ENCODE results near the gene KDELR3. TPM values are rescaled to one million over a fixed set of nuclear protein-coding genes. Genes with fewer than 3 reads are reported as not detected.

Gene KDELR3
- polyA plus RNA-seq, 1 donor from 2014 or later: not detected

GRCh38 chr22:38435010-38435409, 32.9 kb upstream of the KDELR3 start:
- Histone ChIP-seq H3F3A (ENCODE audit: insufficient read depth, low read length, poor library complexity, severe bottlenecking) (no peaks in the 10 kb centered on the region), H3K4me3 (ENCODE audit: low read length) (no peak overlapping the region), H3K79me2 (replicated peaks; ENCODE audit: insufficient read depth, low read length) (no peaks in the 10 kb centered on the region), H3K9ac (ENCODE audit: low read length) (no peak overlapping the region), H2AFZ (ENCODE audit: low read depth, low read length) (no peak overlapping the region), H3K27ac (ENCODE audit: low read length) (no peak overlapping the region), H3K27me3 (ENCODE audit: insufficient read depth, low read depth, low read length) (no peaks in the 10 kb centered on the region), H3K4me2 (ENCODE audit: low read length) (no peak overlapping the region), H3K9me3 (ENCODE audit: low read length) (no peaks in the 10 kb centered on the region), H4K20me1 (ENCODE audit: insufficient read depth) (no peaks in the 10 kb centered on the region), H3K9me2 (ENCODE audit: insufficient read depth, low read length) (no peaks in the 10 kb centered on the region), H3K36me3 (ENCODE audit: insufficient read depth, low read length) (no peaks in the 10 kb centered on the region)
- TF ChIP-seq SMC3 (conservative IDR thresholded peaks at IDR 0.05; ENCODE audit: poor library complexity) (no peak), REST (IDR thresholded peaks at IDR 0.05; ENCODE audit: borderline replicate concordance) (no peak), EZH2 (IDR thresholded peaks at IDR 0.05; ENCODE audit: borderline replicate concordance, insufficient read depth, low read length, poor library complexity, severe bottlenecking) (no peak), EP300 (conservative IDR thresholded peaks at IDR 0.05; ENCODE audit: poor library complexity, severe bottlenecking) (no peak), POLR2AphosphoS5 (IDR thresholded peaks at IDR 0.05) (no peak), MXI1 (conservative IDR thresholded peaks at IDR 0.05; ENCODE audit: poor library complexity, severe bottlenecking) (no peak), RAD21 (conservative IDR thresholded peaks at IDR 0.05) (no peak), TAF1 (IDR thresholded peaks at IDR 0.05; ENCODE audit: low read depth) (no peak), CTCF (IDR thresholded peaks at IDR 0.05; ENCODE audit: poor library complexity, severe bottlenecking) (no peak)

DNA sequence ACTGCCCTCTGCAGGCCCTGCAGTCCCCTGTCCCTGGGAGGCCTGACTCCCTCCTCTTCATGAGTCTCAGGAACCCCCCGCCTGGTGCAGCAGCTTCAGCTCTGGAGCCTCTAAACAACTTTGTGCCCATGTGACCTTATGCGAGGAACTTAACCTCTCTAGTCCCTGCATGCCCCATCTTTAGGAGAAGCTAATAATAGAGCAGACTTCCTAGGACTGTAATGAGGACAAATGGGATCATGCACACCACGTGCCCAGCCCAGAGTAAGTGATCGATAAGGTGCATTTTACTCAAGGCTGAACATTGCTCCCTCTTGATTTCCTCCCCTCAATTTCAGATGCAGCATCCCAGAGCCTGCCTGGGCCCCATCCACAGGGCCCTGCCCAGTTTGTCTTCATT, 31.9 kb upstream of the KDELR3 start:
- H3K9me2 ChIP-seq (ENCODE audit: insufficient read depth, low read length): no peaks in the 10 kb centered on the region
- no peaks in the 10 kb centered on the region for H3F3A ChIP-seq (ENCODE audit: insufficient read depth, low read length, poor library complexity, severe bottlenecking)
- H3K4me2 ChIP-seq (ENCODE audit: low read length): no peak overlapping the region
- H4K20me1 ChIP-seq (ENCODE audit: insufficient read depth): no peaks in the 10 kb centered on the region
- H2AFZ ChIP-seq (ENCODE audit: low read depth, low read length): no peak overlapping the region
- no peaks in the 10 kb centered on the region for H3K9me3 ChIP-seq (ENCODE audit: low read length)
- H3K4me3 ChIP-seq (ENCODE audit: low read length): no peak overlapping the region
- H3K36me3 ChIP-seq (ENCODE audit: insufficient read depth, low read length): no peaks in the 10 kb centered on the region
- no peaks in the 10 kb centered on the region for H3K79me2 ChIP-seq (replicated peaks; ENCODE audit: insufficient read depth, low read length)
- H3K9ac ChIP-seq (ENCODE audit: low read length): no peak overlapping the region
- H3K27me3 ChIP-seq (ENCODE audit: insufficient read depth, low read depth, low read length): no peaks in the 10 kb centered on the region
- TF ChIP-seq TAF1 (IDR thresholded peaks at IDR 0.05; ENCODE audit: low read depth) (no peak), SMC3 (conservative IDR thresholded peaks at IDR 0.05; ENCODE audit: poor library complexity) (no peak), POLR2AphosphoS5 (IDR thresholded peaks at IDR 0.05) (no peak), MXI1 (conservative IDR thresholded peaks at IDR 0.05; ENCODE audit: poor library complexity, severe bottlenecking) (no peak), EP300 (conservative IDR thresholded peaks at IDR 0.05; ENCODE audit: poor library complexity, severe bottlenecking) (no peak), RAD21 (conservative IDR thresholded peaks at IDR 0.05) (no peak), REST (IDR thresholded peaks at IDR 0.05; ENCODE audit: borderline replicate concordance) (no peak), CTCF (IDR thresholded peaks at IDR 0.05; ENCODE audit: poor library complexity, severe bottlenecking) (no peak), EZH2 (IDR thresholded peaks at IDR 0.05; ENCODE audit: borderline replicate concordance, insufficient read depth, low read length, poor library complexity, severe bottlenecking) (no peak)
- no peak overlapping the region for H3K27ac ChIP-seq (ENCODE audit: low read length)
